Measurements from ENCODE around the gene PRAMEF1.
A peak's percentile ranks its signal among the peaks of the same experiment; 100 is the strongest.
"Not testable (repeated sequence)": the region's sequence is repeated elsewhere in the genome, so short reads cannot be mapped to it uniquely, and the experiment has no call there.

The PRAMEF1 gene

GRCh38 chr1:12778061-12778460, 13.1 kb upstream of the PRAMEF1 start:
- no peaks in the 10 kb centered on the region for H4K20me1 ChIP-seq (ENCODE audit: control insufficient read depth, insufficient read depth, low read depth, low read length)
- H3K27me3 ChIP-seq (ENCODE audit: control insufficient read depth, low read length): no peaks in the 10 kb centered on the region
- no peaks in the 10 kb centered on the region for H3K4me1 ChIP-seq (ENCODE audit: control insufficient read depth, low read length)
- no peaks in the 10 kb centered on the region for H3K9me2 ChIP-seq (replicated peaks; ENCODE audit: control insufficient read depth, low read length)
- TF ChIP-seq CTCF (IDR thresholded peaks at IDR 0.05; ENCODE audit: low read depth, low read length, poor library complexity, severe bottlenecking) (no peak), EZH2phosphoT487 (IDR thresholded peaks at IDR 0.05; ENCODE audit: borderline replicate concordance, low read length) (no peak)
- H3K36me3 ChIP-seq (ENCODE audit: control insufficient read depth, low read length): no peaks in the 10 kb centered on the region
- no peaks in the 10 kb centered on the region for H3F3A ChIP-seq (ENCODE audit: control insufficient read depth, insufficient read depth)
- no peaks in the 10 kb centered on the region for H3K79me2 ChIP-seq (ENCODE audit: control insufficient read depth, low read length)
- H3K4me2 ChIP-seq (ENCODE audit: low read length): no peak overlapping the region
- H3K9me3 ChIP-seq (ENCODE audit: control insufficient read depth, insufficient read depth, low read length): no peaks in the 10 kb centered on the region
- H3K27ac ChIP-seq (ENCODE audit: low read depth, low read length): no peak overlapping the region
- no peak overlapping the region for H3K4me3 ChIP-seq (ENCODE audit: low read length)

GRCh38 chr1:12778907-12779306, 12.3 kb upstream of the PRAMEF1 start:
- no peak overlapping the region for H3K27ac ChIP-seq (ENCODE audit: low read depth, low read length)
- TF ChIP-seq CTCF (IDR thresholded peaks at IDR 0.05; ENCODE audit: low read depth, low read length, poor library complexity, severe bottlenecking) (no peak), EZH2phosphoT487 (IDR thresholded peaks at IDR 0.05; ENCODE audit: borderline replicate concordance, low read length) (no peak)
- H3K27me3 ChIP-seq (ENCODE audit: control insufficient read depth, low read length): no peaks in the 10 kb centered on the region
- H3K9me2 ChIP-seq (replicated peaks; ENCODE audit: control insufficient read depth, low read length): no peaks in the 10 kb centered on the region
- no peaks in the 10 kb centered on the region for H3K9me3 ChIP-seq (ENCODE audit: control insufficient read depth, insufficient read depth, low read length)
- no peak overlapping the region for H3K4me2 ChIP-seq (ENCODE audit: low read length)
- H4K20me1 ChIP-seq (ENCODE audit: control insufficient read depth, insufficient read depth, low read depth, low read length): no peaks in the 10 kb centered on the region
- H3K79me2 ChIP-seq (ENCODE audit: control insufficient read depth, low read length): no peaks in the 10 kb centered on the region
- no peaks in the 10 kb centered on the region for H3F3A ChIP-seq (ENCODE audit: control insufficient read depth, insufficient read depth)
- no peaks in the 10 kb centered on the region for H3K36me3 ChIP-seq (ENCODE audit: control insufficient read depth, low read length)
- H3K4me3 ChIP-seq (ENCODE audit: low read length): no peak overlapping the region
- no peaks in the 10 kb centered on the region for H3K4me1 ChIP-seq (ENCODE audit: control insufficient read depth, low read length)

GRCh38 chr1:12781488-12781887, 9.7 kb upstream of the PRAMEF1 start:
- not testable (repeated sequence) for H3K27ac ChIP-seq (ENCODE audit: low read depth, low read length); H3K4me1 ChIP-seq (ENCODE audit: control insufficient read depth, low read length); H3F3A ChIP-seq (ENCODE audit: control insufficient read depth, insufficient read depth); H3K4me3 ChIP-seq (ENCODE audit: low read length); H3K27me3 ChIP-seq (ENCODE audit: control insufficient read depth, low read length); H3K4me2 ChIP-seq (ENCODE audit: low read length); H3K9me2 ChIP-seq (replicated peaks; ENCODE audit: control insufficient read depth, low read length); H4K20me1 ChIP-seq (ENCODE audit: control insufficient read depth, insufficient read depth, low read depth, low read length); H3K36me3 ChIP-seq (ENCODE audit: control insufficient read depth, low read length); H3K79me2 ChIP-seq (ENCODE audit: control insufficient read depth, low read length); H3K9me3 ChIP-seq (ENCODE audit: control insufficient read depth, insufficient read depth, low read length)

- H3K4me1 ChIP-seq (ENCODE audit: control insufficient read depth, low read length); H4K20me1 ChIP-seq (ENCODE audit: control insufficient read depth, insufficient read depth, low read depth, low read length); H3K4me3 ChIP-seq (ENCODE audit: low read length); H3K79me2 ChIP-seq (ENCODE audit: control insufficient read depth, low read length); H3F3A ChIP-seq (ENCODE audit: control insufficient read depth, insufficient read depth); H3K27ac ChIP-seq (ENCODE audit: low read depth, low read length); H3K27me3 ChIP-seq (ENCODE audit: control insufficient read depth, low read length); H3K36me3 ChIP-seq (ENCODE audit: control insufficient read depth, low read length); H3K9me3 ChIP-seq (ENCODE audit: control insufficient read depth, insufficient read depth, low read length); H3K4me2 ChIP-seq (ENCODE audit: low read length); H3K9me2 ChIP-seq (replicated peaks; ENCODE audit: control insufficient read depth, low read length): not testable (repeated sequence)
- peak; percentile 25 for TF ChIP-seq CTCF (IDR thresholded peaks at IDR 0.05; ENCODE audit: low read depth, low read length, poor library complexity, severe bottlenecking)
These were observed 7.4 kb upstream of the PRAMEF1 start for GRCh38 chr1:12783783-12784182.

- not testable (repeated sequence) for H3K79me2 ChIP-seq (ENCODE audit: control insufficient read depth, low read length); H3K9me3 ChIP-seq (ENCODE audit: control insufficient read depth, insufficient read depth, low read length); H3F3A ChIP-seq (ENCODE audit: control insufficient read depth, insufficient read depth); H3K36me3 ChIP-seq (ENCODE audit: control insufficient read depth, low read length); H3K27ac ChIP-seq (ENCODE audit: low read depth, low read length); H3K4me1 ChIP-seq (ENCODE audit: control insufficient read depth, low read length); H3K9me2 ChIP-seq (replicated peaks; ENCODE audit: control insufficient read depth, low read length); H3K27me3 ChIP-seq (ENCODE audit: control insufficient read depth, low read length); H3K4me3 ChIP-seq (ENCODE audit: low read length); H3K4me2 ChIP-seq (ENCODE audit: low read length); H4K20me1 ChIP-seq (ENCODE audit: control insufficient read depth, insufficient read depth, low read depth, low read length)
These were observed 6.5 kb upstream of the PRAMEF1 start for GRCh38 chr1:12784729-12785128.
